Duodenal mucosa (tissue), 2 donors: ENCODE data around the gene ENPP6.
A peak's percentile ranks its signal among the peaks of the same experiment; 100 is the strongest.

Source experiments
- H3K27ac ChIP-seq: one replicate; pipeline ENCODE4 v1.7.0; 2013; ENCODE audit warnings: low read depth, low read length
- H3K27me3 ChIP-seq, 2 donors: one replicate each; pipeline ENCODE4 v1.7.0; 2013; ENCODE audit warnings: low read length in 2 of 2, control low read depth in 1 of 2; ENCODE audit not compliant: insufficient read depth in 2 of 2, control insufficient read depth in 1 of 2
- H3K36me3 ChIP-seq, 2 donors: one replicate each; pipeline ENCODE4 v1.7.0; 2013; ENCODE audit warnings: low read length in 2 of 2, control low read depth in 1 of 2; ENCODE audit not compliant: insufficient read depth in 2 of 2, control insufficient read depth in 1 of 2
- H3K4me1 ChIP-seq, 2 donors: one replicate each; pipeline ENCODE4 v1.7.0; 2013; ENCODE audit warnings: low read length in 2 of 2, control low read depth in 1 of 2; ENCODE audit not compliant: insufficient read depth in 2 of 2, control insufficient read depth in 1 of 2
- H3K4me3 ChIP-seq, 2 donors: one replicate each; pipeline ENCODE4 v1.7.0; 2013; ENCODE audit warnings: low read length in 2 of 2, low read depth in 1 of 2
- H3K9ac ChIP-seq, 2 donors: one replicate each; pipeline ENCODE4 v1.7.0; 2013; ENCODE audit warnings: low read length in 2 of 2, low read depth in 1 of 2
- H3K9me3 ChIP-seq, 2 donors: one replicate each; pipeline ENCODE4 v1.7.0; 2013; ENCODE audit warnings: low read length in 2 of 2, control low read depth in 1 of 2; ENCODE audit not compliant: control insufficient read depth in 1 of 2

Gene ENPP6

DNA sequence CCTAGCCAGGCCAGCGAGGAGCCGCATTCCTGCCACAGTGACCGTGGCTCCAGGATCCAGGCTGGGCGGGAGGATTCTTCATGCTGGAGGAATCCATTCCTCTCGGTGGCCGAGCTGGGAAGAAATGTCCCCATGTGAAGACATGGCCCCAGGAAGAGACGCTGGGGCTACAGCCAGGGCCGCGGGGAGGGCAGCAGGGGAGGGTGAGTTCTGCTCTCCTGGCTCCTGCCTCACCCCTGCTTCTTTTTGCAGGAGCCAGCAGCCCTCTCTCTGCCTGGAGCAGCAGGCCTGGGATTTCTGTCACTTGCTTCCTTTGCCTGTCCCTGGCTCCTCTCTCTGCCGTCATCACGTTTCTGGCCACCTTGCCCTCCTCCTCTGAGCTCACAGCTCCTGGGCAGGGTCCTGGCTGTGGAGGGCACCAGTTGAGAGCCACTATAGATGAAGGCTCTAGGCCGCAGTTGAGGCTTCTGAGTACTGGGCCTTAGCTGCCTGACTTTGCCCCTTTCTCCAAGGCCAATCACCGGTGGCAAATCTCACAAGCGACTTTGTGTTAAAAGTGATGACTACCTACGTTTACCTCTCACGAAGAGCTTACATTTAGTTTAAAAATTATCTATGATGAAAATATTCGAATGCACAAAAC is 48.3 kb downstream of the ENPP6 start:
- H3K4me3 ChIP-seq, result no peak overlapping the region
- peaks cover 0 to 7% of the 10 kb centered on the region in 2 donors for H3K4me1 ChIP-seq
- H3K36me3 ChIP-seq, result no peaks in the 10 kb centered on the region
- no peak overlapping the region for H3K27ac ChIP-seq
- peaks cover 24 to 39% of the 10 kb centered on the region in 2 donors for H3K27me3 ChIP-seq
- no peaks in the 10 kb centered on the region for H3K9me3 ChIP-seq
- no peak overlapping the region for H3K9ac ChIP-seq

DNA sequence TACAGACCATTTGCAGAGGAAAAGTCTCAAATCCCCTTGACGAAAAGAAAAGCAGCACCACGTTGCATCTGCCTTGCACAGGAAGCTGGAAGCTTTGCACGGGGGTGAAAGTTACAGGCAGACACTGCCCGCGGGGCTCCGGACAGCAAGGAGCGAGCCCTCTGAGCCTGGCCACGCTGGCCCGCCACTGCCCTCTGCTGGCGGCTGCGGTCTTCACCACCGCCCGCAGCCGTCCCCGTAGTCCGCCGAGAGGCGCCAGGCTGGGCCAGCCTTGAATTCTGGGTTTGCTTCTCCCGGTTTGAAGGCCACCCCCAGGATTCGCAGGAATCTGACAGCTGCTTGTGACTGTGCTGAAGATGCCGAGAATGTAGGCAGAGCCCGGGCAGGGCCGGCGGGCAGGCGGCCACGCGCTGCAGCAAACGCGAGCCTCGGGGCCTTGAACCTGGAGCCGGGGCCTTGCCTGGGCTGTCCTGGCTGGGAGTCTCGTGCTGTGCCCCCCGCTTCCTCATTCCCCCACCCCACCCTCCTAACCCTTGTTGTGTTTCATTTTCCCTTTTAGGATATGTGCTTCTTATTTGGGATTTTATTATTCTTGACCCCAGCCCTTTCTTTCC is 49.2 kb downstream of the ENPP6 start:
- no peaks in the 10 kb centered on the region for H3K9me3 ChIP-seq
- H3K27ac ChIP-seq, result no peak overlapping the region
- peaks cover 30 to 39% of the 10 kb centered on the region in 2 donors for H3K27me3 ChIP-seq
- H3K4me1 ChIP-seq, result peaks cover 0 to 7% of the 10 kb centered on the region in 2 donors
- no peaks in the 10 kb centered on the region for H3K36me3 ChIP-seq
- no peak overlapping the region for H3K9ac ChIP-seq
- H3K4me3 ChIP-seq, result peak overlapping the region in 1 of 2 donors; percentile 21

DNA sequence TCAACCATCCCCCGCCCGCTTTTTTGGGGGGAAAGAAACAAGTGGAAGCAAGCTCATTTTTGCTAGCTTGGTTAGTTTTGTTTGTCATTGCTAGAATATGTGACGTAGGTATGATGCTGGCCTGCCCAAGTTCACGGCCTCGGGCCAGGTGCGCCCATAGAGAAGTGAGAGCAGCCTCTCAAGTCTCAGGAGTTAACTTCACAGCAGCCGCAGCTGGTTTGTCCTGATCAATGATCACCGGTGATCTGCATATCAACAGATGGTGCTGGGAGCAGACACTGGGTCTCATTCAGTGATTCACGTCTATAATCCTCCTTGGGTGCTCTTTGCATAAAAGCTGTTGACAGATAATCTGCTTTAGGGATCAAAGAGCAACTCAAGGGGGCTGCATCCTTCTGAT is 50.1 kb downstream of the ENPP6 start:
- H3K9ac ChIP-seq, result no peak overlapping the region
- H3K9me3 ChIP-seq, result no peaks in the 10 kb centered on the region
- peaks cover 0 to 7% of the 10 kb centered on the region in 2 donors for H3K4me1 ChIP-seq
- peaks cover 33 to 39% of the 10 kb centered on the region in 2 donors for H3K27me3 ChIP-seq
- H3K4me3 ChIP-seq, result no peak overlapping the region
- no peaks in the 10 kb centered on the region for H3K36me3 ChIP-seq
- H3K27ac ChIP-seq, result no peak overlapping the region

DNA sequence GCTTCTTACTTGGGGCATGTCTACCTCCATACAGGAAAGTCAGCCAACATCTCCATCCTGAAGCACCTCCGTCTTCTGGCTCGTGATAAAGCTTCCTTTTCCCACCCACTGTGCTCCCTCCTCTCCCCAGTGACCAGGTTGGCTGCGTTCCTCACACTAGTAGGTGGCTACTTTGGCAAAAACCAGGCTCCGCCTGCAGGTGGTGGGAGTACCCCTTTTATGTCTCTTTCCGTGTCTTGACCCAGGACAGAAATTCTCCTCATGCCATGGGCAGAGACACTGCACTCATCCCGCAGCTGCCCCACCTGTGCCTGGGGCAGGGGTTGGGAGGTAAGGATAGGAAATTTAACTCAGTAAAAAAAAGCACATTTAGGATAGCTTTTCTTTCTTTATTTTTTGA is 50.9 kb downstream of the ENPP6 start:
- Histone ChIP-seq H3K27me3 (peaks cover 34 to 39% of the 10 kb centered on the region in 2 donors), H3K36me3 (no peaks in the 10 kb centered on the region), H3K9me3 (no peaks in the 10 kb centered on the region), H3K27ac (no peak overlapping the region), H3K4me3 (no peak overlapping the region), H3K9ac (no peak overlapping the region), H3K4me1 (peaks cover 0 to 7% of the 10 kb centered on the region in 2 donors)

DNA sequence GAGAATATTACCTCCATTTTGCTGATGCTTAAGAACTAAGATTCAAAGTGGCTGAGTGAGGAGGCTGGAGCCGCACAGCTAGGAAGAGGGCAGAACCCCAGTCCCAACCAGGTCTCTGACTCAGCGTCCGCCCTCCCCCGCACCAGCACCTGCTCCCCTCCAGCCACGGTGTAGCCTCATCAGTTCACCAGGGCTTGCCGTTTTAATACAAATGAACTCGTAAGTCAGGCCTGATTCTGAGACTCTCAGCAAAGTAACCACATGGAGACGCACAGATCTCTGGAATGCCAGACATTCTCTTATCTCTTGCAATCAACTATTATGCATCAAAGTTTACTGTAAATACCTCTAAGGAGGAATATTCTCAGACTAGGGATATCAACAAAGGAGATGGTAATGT is 52.4 kb downstream of the ENPP6 start:
- Histone ChIP-seq H3K4me3 (no peak overlapping the region), H3K4me1 (peaks cover 0 to 7% of the 10 kb centered on the region in 2 donors), H3K9me3 (no peaks in the 10 kb centered on the region), H3K27ac (no peak overlapping the region), H3K9ac (no peak overlapping the region), H3K36me3 (no peaks in the 10 kb centered on the region), H3K27me3 (peaks cover 34 to 35% of the 10 kb centered on the region in 2 donors)

DNA sequence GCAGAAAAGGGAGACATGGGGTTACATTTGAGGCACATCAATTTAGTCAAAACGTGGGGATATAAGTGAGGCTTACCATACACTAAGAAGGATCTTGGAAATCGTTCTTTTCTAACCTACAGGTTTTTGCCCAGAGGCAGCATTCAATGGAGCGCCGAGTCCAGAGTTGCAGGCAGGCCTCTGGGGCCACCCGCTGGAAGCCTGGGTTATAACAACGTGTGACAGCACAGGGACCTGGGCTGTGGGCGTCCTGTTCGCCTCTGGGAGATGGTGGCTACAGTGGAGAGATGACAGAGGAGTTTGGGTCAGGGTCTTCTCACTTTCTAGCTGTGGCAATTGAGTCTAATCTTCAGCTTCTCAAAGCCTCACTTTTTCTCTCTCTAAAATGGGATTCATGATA is 53.9 kb downstream of the ENPP6 start:
- Histone ChIP-seq H3K27me3 (peaks cover 32 to 36% of the 10 kb centered on the region in 2 donors), H3K4me1 (peaks cover 0 to 7% of the 10 kb centered on the region in 2 donors), H3K4me3 (no peak overlapping the region), H3K9ac (no peak overlapping the region), H3K36me3 (no peaks in the 10 kb centered on the region), H3K9me3 (no peaks in the 10 kb centered on the region), H3K27ac (no peak overlapping the region)

DNA sequence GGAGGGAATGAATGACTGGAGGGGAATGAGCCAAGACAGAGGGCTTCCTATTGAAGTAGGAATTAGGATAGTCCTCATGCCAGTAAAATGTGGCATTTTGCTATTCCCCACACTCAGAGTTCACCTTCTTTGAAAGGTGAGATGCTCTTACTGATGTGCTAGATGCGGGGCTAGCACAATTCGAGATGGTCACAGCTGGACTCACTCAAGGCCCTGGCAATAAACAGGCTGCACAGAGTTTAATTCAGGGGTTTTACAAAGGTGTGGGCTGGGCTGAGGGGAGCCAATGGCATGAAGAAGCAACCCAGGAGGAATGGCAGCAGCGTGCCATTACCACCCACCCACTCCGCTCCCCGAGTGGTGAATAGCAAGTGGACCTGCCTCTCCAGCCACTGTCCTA is 55.1 kb downstream of the ENPP6 start:
- H3K36me3 ChIP-seq, result no peaks in the 10 kb centered on the region
- H3K9me3 ChIP-seq, result no peaks in the 10 kb centered on the region
- H3K27me3 ChIP-seq, result peaks cover 25 to 30% of the 10 kb centered on the region in 2 donors
- no peak overlapping the region for H3K4me3 ChIP-seq
- no peaks in the 10 kb centered on the region for H3K4me1 ChIP-seq
- no peak overlapping the region for H3K9ac ChIP-seq
- H3K27ac ChIP-seq, result no peak overlapping the region

DNA sequence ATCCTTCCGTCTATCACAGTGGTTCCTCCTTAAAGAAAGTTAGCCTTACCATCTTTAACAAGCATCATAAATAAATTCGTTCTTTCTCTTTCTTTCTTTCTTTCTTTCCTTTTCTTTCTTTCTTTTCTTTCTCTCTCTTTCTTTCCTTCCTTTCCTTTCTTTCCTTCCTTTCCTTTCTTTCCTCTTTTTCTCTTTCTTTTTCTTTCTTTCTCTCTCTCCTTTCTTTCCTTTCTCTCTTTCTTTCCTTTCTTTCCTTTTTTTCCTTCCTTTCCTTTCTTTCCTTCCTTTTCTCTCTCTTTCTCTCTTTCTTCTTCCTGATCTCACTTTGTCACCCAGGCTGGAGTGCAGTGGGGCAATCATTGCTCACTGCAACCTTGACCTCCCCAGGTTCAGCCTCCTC is 60.4 kb downstream of the ENPP6 start:
- Histone ChIP-seq H3K9ac (no peak overlapping the region), H3K4me3 (no peak overlapping the region), H3K27ac (no peak overlapping the region), H3K27me3 (peaks cover 0 to 2% of the 10 kb centered on the region in 2 donors), H3K9me3 (no peaks in the 10 kb centered on the region), H3K36me3 (no peaks in the 10 kb centered on the region), H3K4me1 (no peaks in the 10 kb centered on the region)

DNA sequence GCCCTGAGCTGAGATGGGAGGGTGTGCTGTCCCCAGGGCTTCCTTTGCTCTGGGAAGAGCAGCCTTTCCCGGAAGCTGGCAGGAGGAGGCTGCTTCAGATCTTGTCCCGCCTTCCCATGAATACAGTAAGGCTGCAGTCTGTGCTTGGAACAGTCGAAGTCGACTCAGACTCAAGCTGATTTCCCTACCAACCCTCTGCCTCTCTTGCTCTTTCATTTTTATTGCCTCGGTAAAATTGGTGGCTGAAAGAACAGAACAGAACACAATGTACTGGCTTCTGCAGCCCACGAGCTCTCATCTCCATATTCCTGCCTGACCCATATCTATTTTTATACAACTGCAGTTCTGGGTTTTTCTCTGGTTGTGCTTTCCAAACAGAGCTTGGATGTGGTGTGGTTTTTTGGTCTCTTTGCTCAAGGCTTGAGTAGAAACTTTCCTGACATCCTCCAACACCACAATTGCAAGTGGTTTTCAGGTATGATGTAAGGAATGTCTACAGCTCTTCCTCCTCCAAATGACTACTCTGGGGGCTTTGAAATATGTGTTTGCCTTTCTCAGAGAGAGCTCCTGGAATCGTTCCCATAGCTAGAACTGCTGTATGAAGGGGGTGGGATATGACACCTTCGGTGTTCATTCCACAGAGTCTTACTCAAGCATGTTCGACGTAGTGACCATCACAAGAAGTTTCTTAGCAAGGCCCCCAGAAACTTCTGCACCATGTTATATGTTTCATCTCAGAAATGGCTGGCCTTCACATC is 61.3 kb downstream of the ENPP6 start:
- H3K9me3 ChIP-seq, result no peaks in the 10 kb centered on the region
- H3K27ac ChIP-seq, result no peak overlapping the region
- peaks cover 0 to 2% of the 10 kb centered on the region in 2 donors for H3K4me1 ChIP-seq
- no peak overlapping the region for H3K9ac ChIP-seq
- no peak overlapping the region for H3K4me3 ChIP-seq
- no peaks in the 10 kb centered on the region for H3K36me3 ChIP-seq
- peaks cover 0 to 2% of the 10 kb centered on the region in 2 donors for H3K27me3 ChIP-seq

DNA sequence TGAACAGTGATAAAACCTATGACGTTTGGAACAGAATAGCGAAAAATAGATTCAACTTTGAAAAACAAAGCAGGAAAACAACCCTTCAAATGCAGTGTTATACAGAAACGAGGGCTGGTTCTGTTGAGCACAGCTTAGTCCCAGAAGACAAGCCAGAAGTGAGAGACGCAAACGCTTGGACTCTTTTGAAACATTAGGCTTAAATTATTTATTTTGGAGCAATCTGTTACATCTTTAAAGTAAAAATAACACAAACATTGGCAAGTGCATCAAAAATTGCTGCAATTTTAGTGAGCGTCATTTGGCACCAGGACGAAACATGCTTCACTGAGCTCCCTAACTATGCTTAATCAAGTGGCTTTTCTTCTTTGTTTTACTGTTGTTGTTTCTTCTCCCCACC is 63.5 kb downstream of the ENPP6 start:
- Histone ChIP-seq H3K36me3 (no peaks in the 10 kb centered on the region), H3K4me1 (peaks cover 12 to 17% of the 10 kb centered on the region in 2 donors), H3K27me3 (peaks cover 0 to 2% of the 10 kb centered on the region in 2 donors), H3K9ac (no peak overlapping the region), H3K4me3 (no peak overlapping the region), H3K27ac (no peak overlapping the region), H3K9me3 (no peaks in the 10 kb centered on the region)
